Naive B cell (primary cell): Measurements from ENCODE around the gene CD4. TPM values are rescaled to one million over a fixed set of nuclear protein-coding genes. Genes with fewer than 3 reads are reported as not detected.

ENCODE experiments used
- ATAC-seq, 2 donors: fragments of 150-1000 bp; cut with Tn5 transposase; 2 replicates each; pipeline ENCODE4 v1.10.0; 2021; ENCODE audit warnings: low read depth in 2 of 2, mild to moderate bottlenecking in 2 of 2, moderate library complexity in 2 of 2
- DNase-seq: peaks from one replicate; pipeline ENCODE4 v3.0.0; 2022
- H3K27ac Mint-ChIP-seq, 6 donors: one replicate each; pipeline ENCODE4 v1.8.0; 2020 to 2022; ENCODE audit warnings: mild to moderate bottlenecking in 6 of 6, mixed read lengths in 6 of 6, moderate library complexity in 5 of 6, inconsistent platforms in 2 of 6
- H3K27me3 Mint-ChIP-seq, 3 donors: one replicate each; pipeline ENCODE4 v1.8.0; 2021 to 2022; ENCODE audit warnings: mixed read lengths in 3 of 3, mild to moderate bottlenecking in 1 of 3
- H3K36me3 Mint-ChIP-seq, 2 donors: one replicate each; pipeline ENCODE4 v1.8.0; 2020 to 2022; ENCODE audit warnings: mixed read lengths in 2 of 2, inconsistent platforms in 1 of 2, mild to moderate bottlenecking in 1 of 2
- H3K4me1 Mint-ChIP-seq, 3 donors: one replicate each; pipeline ENCODE4 v1.8.0; 2020 to 2022; ENCODE audit warnings: mixed read lengths in 3 of 3, inconsistent platforms in 1 of 3, mild to moderate bottlenecking in 1 of 3, moderate library complexity in 1 of 3
- H3K4me3 Mint-ChIP-seq, 8 donors: one replicate each; pipeline ENCODE4 v1.8.0; 2020 to 2022; ENCODE audit warnings: mild to moderate bottlenecking in 8 of 8, mixed read lengths in 8 of 8, moderate library complexity in 8 of 8, inconsistent platforms in 2 of 8
- H3K9me3 Mint-ChIP-seq, 7 donors: one replicate each; pipeline ENCODE4 v1.8.0; 2020 to 2022; ENCODE audit warnings: mixed read lengths in 7 of 7, mild to moderate bottlenecking in 5 of 7, inconsistent platforms in 2 of 7, moderate library complexity in 1 of 7
- polyA plus RNA-seq, 6 donors: library from polyadenylated mRNA; unstranded; fragments of 300-500 nt; fragmentation: Illumina TruSeq; gene quantifications; one replicate each; pipeline ENCODE4 v1.2.3, GENCODE V29; 2021; ENCODE audit warnings: low read depth in 6 of 6

Gene CD4
- polyA plus RNA-seq, 6 donors from 2014 or later: 0.29 to 1.7 (median 1.1) TPM

- H3K27ac Mint-ChIP-seq: peak overlapping the region in 1 of 6 donors; percentile 54
- no peaks in the 10 kb centered on the region for H3K9me3 Mint-ChIP-seq
- H3K4me1 Mint-ChIP-seq: peaks cover 25 to 30% (median 27%) of the 10 kb centered on the region in 3 donors
- H3K27me3 Mint-ChIP-seq: peaks cover 53 to 71% (median 65%) of the 10 kb centered on the region in 3 donors
- ATAC-seq (no peak), DNase-seq (no peak)
- peaks cover 0 to 13% of the 10 kb centered on the region in 2 donors for H3K36me3 Mint-ChIP-seq
- H3K4me3 Mint-ChIP-seq: peak overlapping the region in 2 of 8 donors; percentile 11 to 75
Observed at GRCh38 chr12:6831450-6831995, 42.2 kb downstream of the CD4 start.

- Mint-ChIP-seq H3K27ac (no peak overlapping the region), H3K36me3 (peaks cover 0 to 10% of the 10 kb centered on the region in 2 donors), H3K27me3 (peaks cover 49 to 69% (median 59%) of the 10 kb centered on the region in 3 donors), H3K4me3 (no peak overlapping the region), H3K4me1 (peaks cover 24 to 26% (median 24%) of the 10 kb centered on the region in 3 donors), H3K9me3 (no peaks in the 10 kb centered on the region)
- DNase-seq (no peak), ATAC-seq (no peak)
Observed at GRCh38 chr12:6832125-6832524, 42.8 kb downstream of the CD4 start.

- H3K9me3 Mint-ChIP-seq: no peaks in the 10 kb centered on the region
- peaks cover 40 to 59% (median 47%) of the 10 kb centered on the region in 3 donors for H3K27me3 Mint-ChIP-seq
- H3K4me3 Mint-ChIP-seq: no peak overlapping the region
- no peak for ATAC-seq
- H3K4me1 Mint-ChIP-seq: peaks cover 15 to 16% (median 16%) of the 10 kb centered on the region in 3 donors
- no peak for DNase-seq
- H3K27ac Mint-ChIP-seq: no peak overlapping the region
- H3K36me3 Mint-ChIP-seq: no peaks in the 10 kb centered on the region
Observed at GRCh38 chr12:6833189-6833890, 44.0 kb downstream of the CD4 start.

GRCh38 chr12:6834254-6834653 lies 44.9 kb downstream of the CD4 start:
- Mint-ChIP-seq H3K4me1 (peaks cover 10 to 12% (median 11%) of the 10 kb centered on the region in 3 donors), H3K9me3 (no peaks in the 10 kb centered on the region), H3K27ac (peak overlapping the region in 1 of 6 donors; percentile 20), H3K27me3 (peaks cover 35 to 53% (median 39%) of the 10 kb centered on the region in 3 donors), H3K36me3 (no peaks in the 10 kb centered on the region), H3K4me3 (no peak overlapping the region)
- DNase-seq (no peak), ATAC-seq (no peak)

GRCh38 chr12:6834873-6835272 lies 45.5 kb downstream of the CD4 start:
- Mint-ChIP-seq H3K27ac (peak overlapping the region in 1 of 6 donors; percentile 24), H3K9me3 (no peaks in the 10 kb centered on the region), H3K27me3 (peaks cover 31 to 47% (median 32%) of the 10 kb centered on the region in 3 donors), H3K4me1 (peaks cover 5 to 9% (median 7%) of the 10 kb centered on the region in 3 donors), H3K36me3 (no peaks in the 10 kb centered on the region), H3K4me3 (no peak overlapping the region)
- no peak for ATAC-seq
- DNase-seq: no peak

GRCh38 chr12:6836851-6837250 lies 47.5 kb downstream of the CD4 start:
- no peaks in the 10 kb centered on the region for H3K36me3 Mint-ChIP-seq
- H3K9me3 Mint-ChIP-seq: no peaks in the 10 kb centered on the region
- DNase-seq (no peak), ATAC-seq (no peak)
- peaks cover 5 to 9% (median 7%) of the 10 kb centered on the region in 3 donors for H3K4me1 Mint-ChIP-seq
- H3K4me3 Mint-ChIP-seq: no peak overlapping the region
- peaks cover 13 to 27% (median 20%) of the 10 kb centered on the region in 3 donors for H3K27me3 Mint-ChIP-seq
- H3K27ac Mint-ChIP-seq: no peak overlapping the region

GRCh38 chr12:6837370-6838060 lies 48.2 kb downstream of the CD4 start:
- H3K27ac Mint-ChIP-seq: no peak overlapping the region
- peaks cover 8 to 21% (median 15%) of the 10 kb centered on the region in 3 donors for H3K27me3 Mint-ChIP-seq
- H3K4me1 Mint-ChIP-seq: peaks cover 5 to 9% (median 7%) of the 10 kb centered on the region in 3 donors
- no peak overlapping the region for H3K4me3 Mint-ChIP-seq
- H3K9me3 Mint-ChIP-seq: no peaks in the 10 kb centered on the region
- ATAC-seq (no peak), DNase-seq (no peak)
- H3K36me3 Mint-ChIP-seq: no peaks in the 10 kb centered on the region

GRCh38 chr12:6838854-6839253 lies 49.5 kb downstream of the CD4 start:
- H3K27me3 Mint-ChIP-seq: peaks cover 8 to 18% (median 10%) of the 10 kb centered on the region in 3 donors
- no peak overlapping the region for H3K4me3 Mint-ChIP-seq
- H3K4me1 Mint-ChIP-seq: peaks cover 5 to 9% (median 7%) of the 10 kb centered on the region in 3 donors
- H3K27ac Mint-ChIP-seq: peak overlapping the region in 1 of 6 donors; percentile 33
- no peak for DNase-seq
- ATAC-seq: no peak
- H3K36me3 Mint-ChIP-seq: no peaks in the 10 kb centered on the region
- no peaks in the 10 kb centered on the region for H3K9me3 Mint-ChIP-seq

- DNase-seq (no peak), ATAC-seq (peak; percentile 27 to 68)
- Mint-ChIP-seq H3K27me3 (peaks cover 1 to 16% (median 3%) of the 10 kb centered on the region in 3 donors), H3K4me1 (peaks cover 4 to 9% (median 5%) of the 10 kb centered on the region in 3 donors), H3K36me3 (no peaks in the 10 kb centered on the region), H3K27ac (no peak overlapping the region), H3K9me3 (no peaks in the 10 kb centered on the region), H3K4me3 (no peak overlapping the region)
Observed at GRCh38 chr12:6839482-6840201, 50.3 kb downstream of the CD4 start.

GRCh38 chr12:6840330-6840729 lies 51.0 kb downstream of the CD4 start:
- H3K9me3 Mint-ChIP-seq: no peaks in the 10 kb centered on the region
- DNase-seq (no peak), ATAC-seq (no peak)
- peak overlapping the region in 1 of 6 donors; percentile 70 for H3K27ac Mint-ChIP-seq
- peaks cover 4 to 9% (median 5%) of the 10 kb centered on the region in 3 donors for H3K4me1 Mint-ChIP-seq
- H3K27me3 Mint-ChIP-seq: peaks cover 0 to 11% (median 3%) of the 10 kb centered on the region in 3 donors
- no peaks in the 10 kb centered on the region for H3K36me3 Mint-ChIP-seq
- H3K4me3 Mint-ChIP-seq: no peak overlapping the region

- Mint-ChIP-seq H3K9me3 (no peaks in the 10 kb centered on the region), H3K36me3 (no peaks in the 10 kb centered on the region)
- no peak for ATAC-seq
Observed at GRCh38 chr12:6840761-6841515, 51.6 kb downstream of the CD4 start, which contains the start of gene GNB3. Gene GNB3 (plus strand): TSS chr12:6840925. CDS start chr12:6841288, 363 bp downstream.

GRCh38 chr12:6842075-6842474 lies 52.7 kb downstream of the CD4 start:
- Mint-ChIP-seq H3K27me3 (peaks cover 0 to 7% (median 0%) of the 10 kb centered on the region in 3 donors), H3K27ac (no peak overlapping the region)
- DNase-seq: no peak

More at GRCh38 chr12:6840761-6841515, 51.6 kb downstream of the CD4 start, which contains the start of gene GNB3:
- Mint-ChIP-seq H3K27me3 (peaks cover 0 to 11% (median 0%) of the 10 kb centered on the region in 3 donors), H3K4me3 (no peak within 1 kb of the TSS), H3K27ac (peak within 1 kb of the TSS in 1 of 6 donors; percentile 70), H3K4me1 (peaks cover 0 to 4% (median 0%) of the 10 kb centered on the region in 3 donors)
- no peak for DNase-seq

More at GRCh38 chr12:6842075-6842474, 52.7 kb downstream of the CD4 start:
- H3K4me1 Mint-ChIP-seq: no peaks in the 10 kb centered on the region
- ATAC-seq: no peak
- H3K4me3 Mint-ChIP-seq: no peak overlapping the region
- no peaks in the 10 kb centered on the region for H3K9me3 Mint-ChIP-seq
- H3K36me3 Mint-ChIP-seq: no peaks in the 10 kb centered on the region
